GM23338 (cell line): ENCODE results near the gene OR13A1. TPM values are rescaled to one million over a fixed set of nuclear protein-coding genes. Genes with fewer than 3 reads are reported as not detected.

Experiments
- ATAC-seq: fragments of 200-7000 bp; cut with Tn5 transposase; 3 replicates; pipeline ENCODE4 v1.9.1; 2020
- DNase-seq: peaks from one replicate; pipeline ENCODE4 v3.0.0-alpha.2; 2015; ENCODE audit warnings: low spot score
- H2AFZ ChIP-seq: fragments of 200-600 bp; sonication (generic); 2 replicates; pipeline ENCODE4 v1.8.0; 2016; ENCODE audit warnings: antibody characterized with exemption, mild to moderate bottlenecking, moderate library complexity
- H3F3A ChIP-seq: fragments of 200-600 bp; sonication (generic); replicated peaks from 2 replicates; pipeline ENCODE4 v1.8.0; 2017; ENCODE audit warnings: antibody characterized with exemption, mixed run types, low read depth
- H3K27ac ChIP-seq: fragments of 200-600 bp; sonication (generic); 2 replicates; pipeline ENCODE4 v1.6.1; 2016; ENCODE audit warnings: low read depth
- H3K27me3 ChIP-seq: fragments of 200-600 bp; sonication (generic); 2 replicates; pipeline ENCODE4 v1.8.0; 2016; ENCODE audit warnings: mild to moderate bottlenecking, mixed run types, moderate library complexity; ENCODE audit not compliant: insufficient read depth
- H3K36me3 ChIP-seq: fragments of 200-600 bp; sonication (generic); 2 replicates; pipeline ENCODE4 v1.8.0; 2016; ENCODE audit warnings: mild to moderate bottlenecking; ENCODE audit not compliant: insufficient read depth
- H3K4me1 ChIP-seq: fragments of 200-600 bp; sonication (generic); 2 replicates; pipeline ENCODE4 v1.8.0; 2016; ENCODE audit warnings: mild to moderate bottlenecking, moderate library complexity; ENCODE audit not compliant: insufficient read depth
- H3K4me2 ChIP-seq: fragments of 200-600 bp; sonication (generic); 2 replicates; pipeline ENCODE4 v1.7.1; 2017; ENCODE audit warnings: mixed run types
- H3K4me3 ChIP-seq: fragments of 200-600 bp; sonication (generic); 2 replicates; pipeline ENCODE4 v1.6.1; 2016; ENCODE audit warnings: mixed run types
- H3K79me2 ChIP-seq: fragments of 200-600 bp; sonication (generic); replicated peaks from 2 replicates; pipeline ENCODE4 v1.8.0; 2017; ENCODE audit warnings: mild to moderate bottlenecking; ENCODE audit not compliant: insufficient read depth
- H3K9me2 ChIP-seq: fragments of 200-600 bp; sonication (generic); 2 replicates; pipeline ENCODE4 v1.8.0; 2017; ENCODE audit not compliant: insufficient read depth
- H4K20me1 ChIP-seq: fragments of 200-600 bp; sonication (generic); replicated peaks from 2 replicates; pipeline ENCODE4 v1.8.0; 2017; ENCODE audit warnings: mild to moderate bottlenecking; ENCODE audit not compliant: insufficient read depth
- H3K27ac Mint-ChIP-seq: 2 replicates; pipeline ENCODE4 v1.8.0; 2020; ENCODE audit warnings: inconsistent platforms, mild to moderate bottlenecking, moderate library complexity, mixed read lengths
- H3K27me3 Mint-ChIP-seq: 3 replicates; pipeline ENCODE4 v1.8.0; 2022; ENCODE audit warnings: low read depth, mild to moderate bottlenecking, moderate library complexity, mixed read lengths, inconsistent platforms; ENCODE audit not compliant: insufficient read depth, poor library complexity
- H3K36me3 Mint-ChIP-seq: 3 replicates; pipeline ENCODE4 v1.8.0; 2021; ENCODE audit warnings: low read depth, mild to moderate bottlenecking, inconsistent platforms, moderate library complexity, mixed read lengths
- H3K4me1 Mint-ChIP-seq: 3 replicates; pipeline ENCODE4 v1.8.0; 2020; ENCODE audit warnings: mild to moderate bottlenecking, inconsistent platforms, mixed read lengths
- H3K4me3 Mint-ChIP-seq: 3 replicates; pipeline ENCODE4 v1.8.0; 2021; ENCODE audit warnings: moderate library complexity, mild to moderate bottlenecking, inconsistent platforms, mixed read lengths
- H3K9me3 Mint-ChIP-seq: 3 replicates; pipeline ENCODE4 v1.8.0; 2020; ENCODE audit warnings: moderate library complexity, mild to moderate bottlenecking, inconsistent platforms, mixed read lengths
- CREB1 ChIP-seq: fragments of 250-450 bp; sonication (Bioruptor Pico); IDR thresholded peaks from 2 replicates; pipeline ENCODE4 v1.5.0; 2020; ENCODE audit warnings: low read depth, mild to moderate bottlenecking, moderate library complexity
- EZH2 ChIP-seq: fragments of 200-600 bp; sonication (generic); IDR thresholded peaks from one replicate; pipeline ENCODE4 v1.8.0; 2017; ENCODE audit warnings: antibody characterized with exemption, mild to moderate bottlenecking, low read depth; ENCODE audit not compliant: unreplicated experiment
- EZH2phosphoT487 ChIP-seq: fragments of 200-600 bp; sonication (generic); IDR thresholded peaks from one replicate; pipeline ENCODE4 v1.8.1; 2018; ENCODE audit warnings: antibody characterized with exemption; ENCODE audit not compliant: unreplicated experiment
- JUNB ChIP-seq: IDR thresholded peaks from one replicate; pipeline ENCODE4 v1.6.1; 2016; ENCODE audit warnings: antibody characterized with exemption; ENCODE audit not compliant: unreplicated experiment
- NANOG ChIP-seq: IDR thresholded peaks from 2 replicates; pipeline ENCODE4 v1.6.1; 2016; ENCODE audit warnings: antibody characterized with exemption, borderline replicate concordance
- POLR2AphosphoS5 ChIP-seq: IDR thresholded peaks from 2 replicates; pipeline ENCODE4 v1.6.1; 2016; ENCODE audit warnings: antibody characterized with exemption, low read depth
- STAT1 ChIP-seq: IDR thresholded peaks from one replicate; pipeline ENCODE4 v1.6.1; 2016; ENCODE audit warnings: antibody characterized with exemption; ENCODE audit not compliant: unreplicated experiment
- ZNF114 ChIP-seq: fragments of 250-450 bp; sonication (Bioruptor Pico); IDR thresholded peaks from 2 replicates; pipeline ENCODE4 v1.5.0; 2020; ENCODE audit warnings: mild to moderate bottlenecking, moderate library complexity
- ZNF331 ChIP-seq: fragments of 250-450 bp; sonication (Bioruptor Pico); IDR thresholded peaks from 2 replicates; pipeline ENCODE4 v1.5.0; 2020; ENCODE audit warnings: low read depth, mild to moderate bottlenecking, moderate library complexity
- polyA plus RNA-seq: library from polyadenylated mRNA; unstranded; fragments of >200 nt; fragmentation: Nextera tagmentation; extraction: Ambion mirVana; gene quantifications from 2 replicates; pipeline ENCODE4 v1.2.1, GENCODE V29; 2016
- total RNA-seq: library from RNA; depleted of rRNA; stranded (reverse); fragments of >200 nt; shearing (Covaris generic); gene quantifications from 2 replicates; pipeline ENCODE4 v1.2.3, GENCODE V29; 2014
- TF ChIP-seq, protein P1 (sequence below): IDR thresholded peaks from one replicate; pipeline ENCODE4 v1.6.1; 2018; ENCODE audit warnings: antibody characterized with exemption; ENCODE audit not compliant: unreplicated experiment
- TF ChIP-seq, protein P2 (sequence below): fragments of 250-450 bp; sonication (Bioruptor Pico); IDR thresholded peaks from 2 replicates; pipeline ENCODE4 v1.5.0; 2020; ENCODE audit warnings: mild to moderate bottlenecking, moderate library complexity
- TF ChIP-seq, protein P3 (sequence below), 2 experiments: fragments of 200-600 bp in 1 of 2; sonication (generic) in 1 of 2; conservative IDR thresholded peaks; 2 replicates each; pipeline versions ENCODE4 v1.5.1 to v1.6.1; 2016 to 2017; ENCODE audit warnings: antibody characterized with exemption in 2 of 2, low read depth in 2 of 2, mild to moderate bottlenecking in 2 of 2, moderate library complexity in 1 of 2
- TF ChIP-seq, protein P4 (sequence below): IDR thresholded peaks from 2 replicates; pipeline ENCODE4 v1.6.1; 2016; ENCODE audit warnings: antibody characterized with exemption

The OR13A1 gene
- total and polyA plus RNA-seq, 2 experiments from 2014 or later: 0.21 TPM; not detected in 1

DNA sequence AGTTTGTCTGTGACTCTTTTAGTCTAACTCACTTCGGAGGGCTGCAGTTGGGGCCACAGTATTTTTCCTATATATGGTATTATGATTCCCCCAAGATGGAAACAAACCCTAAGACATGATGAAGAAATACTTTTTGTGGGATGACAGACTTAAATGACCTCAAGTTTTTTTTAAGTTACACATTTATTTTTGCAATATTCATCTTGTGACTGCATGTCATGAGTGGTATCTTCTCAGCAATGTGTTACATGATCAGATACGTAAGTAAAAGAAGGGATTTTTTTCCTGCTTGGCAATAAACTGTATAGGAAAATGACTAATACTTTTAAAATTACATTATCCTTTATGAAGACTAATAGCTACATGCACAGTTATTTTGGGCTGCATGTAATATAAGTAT lies 57.8 kb downstream of the OR13A1 start:
- no peak overlapping the region for H2AFZ ChIP-seq
- no peaks in the 10 kb centered on the region for H3K4me1 ChIP-seq
- H3K9me2 ChIP-seq: no peaks in the 10 kb centered on the region
- H3K4me3 Mint-ChIP-seq: no peak overlapping the region
- DNase-seq: no peak
- no peak overlapping the region for H3K4me3 ChIP-seq
- H3K27ac ChIP-seq: no peak overlapping the region
- no peaks in the 10 kb centered on the region for H3K79me2 ChIP-seq
- no peaks in the 10 kb centered on the region for H3K36me3 ChIP-seq
- no peaks in the 10 kb centered on the region for H3F3A ChIP-seq
- no peak for ATAC-seq
- peaks cover 5% of the 10 kb centered on the region for H3K27me3 Mint-ChIP-seq
- H3K27ac Mint-ChIP-seq: no peak overlapping the region
- no peak for TF ChIP-seq JUNB
- no peak for TF ChIP-seq CREB1 (CRISPR knock-in tag)
- TF ChIP-seq EZH2: no peak
- no peak for TF ChIP-seq ZNF114 (CRISPR knock-in tag)
- TF ChIP-seq STAT1: no peak
- no peak for TF ChIP-seq EZH2phosphoT487
- no peak for TF ChIP-seq NANOG
- no peak for TF ChIP-seq ZNF331 (CRISPR knock-in tag)
- TF ChIP-seq, protein P1, sequence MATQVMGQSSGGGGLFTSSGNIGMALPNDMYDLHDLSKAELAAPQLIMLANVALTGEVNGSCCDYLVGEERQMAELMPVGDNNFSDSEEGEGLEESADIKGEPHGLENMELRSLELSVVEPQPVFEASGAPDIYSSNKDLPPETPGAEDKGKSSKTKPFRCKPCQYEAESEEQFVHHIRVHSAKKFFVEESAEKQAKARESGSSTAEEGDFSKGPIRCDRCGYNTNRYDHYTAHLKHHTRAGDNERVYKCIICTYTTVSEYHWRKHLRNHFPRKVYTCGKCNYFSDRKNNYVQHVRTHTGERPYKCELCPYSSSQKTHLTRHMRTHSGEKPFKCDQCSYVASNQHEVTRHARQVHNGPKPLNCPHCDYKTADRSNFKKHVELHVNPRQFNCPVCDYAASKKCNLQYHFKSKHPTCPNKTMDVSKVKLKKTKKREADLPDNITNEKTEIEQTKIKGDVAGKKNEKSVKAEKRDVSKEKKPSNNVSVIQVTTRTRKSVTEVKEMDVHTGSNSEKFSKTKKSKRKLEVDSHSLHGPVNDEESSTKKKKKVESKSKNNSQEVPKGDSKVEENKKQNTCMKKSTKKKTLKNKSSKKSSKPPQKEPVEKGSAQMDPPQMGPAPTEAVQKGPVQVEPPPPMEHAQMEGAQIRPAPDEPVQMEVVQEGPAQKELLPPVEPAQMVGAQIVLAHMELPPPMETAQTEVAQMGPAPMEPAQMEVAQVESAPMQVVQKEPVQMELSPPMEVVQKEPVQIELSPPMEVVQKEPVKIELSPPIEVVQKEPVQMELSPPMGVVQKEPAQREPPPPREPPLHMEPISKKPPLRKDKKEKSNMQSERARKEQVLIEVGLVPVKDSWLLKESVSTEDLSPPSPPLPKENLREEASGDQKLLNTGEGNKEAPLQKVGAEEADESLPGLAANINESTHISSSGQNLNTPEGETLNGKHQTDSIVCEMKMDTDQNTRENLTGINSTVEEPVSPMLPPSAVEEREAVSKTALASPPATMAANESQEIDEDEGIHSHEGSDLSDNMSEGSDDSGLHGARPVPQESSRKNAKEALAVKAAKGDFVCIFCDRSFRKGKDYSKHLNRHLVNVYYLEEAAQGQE: no peak
- TF ChIP-seq, protein P2, sequence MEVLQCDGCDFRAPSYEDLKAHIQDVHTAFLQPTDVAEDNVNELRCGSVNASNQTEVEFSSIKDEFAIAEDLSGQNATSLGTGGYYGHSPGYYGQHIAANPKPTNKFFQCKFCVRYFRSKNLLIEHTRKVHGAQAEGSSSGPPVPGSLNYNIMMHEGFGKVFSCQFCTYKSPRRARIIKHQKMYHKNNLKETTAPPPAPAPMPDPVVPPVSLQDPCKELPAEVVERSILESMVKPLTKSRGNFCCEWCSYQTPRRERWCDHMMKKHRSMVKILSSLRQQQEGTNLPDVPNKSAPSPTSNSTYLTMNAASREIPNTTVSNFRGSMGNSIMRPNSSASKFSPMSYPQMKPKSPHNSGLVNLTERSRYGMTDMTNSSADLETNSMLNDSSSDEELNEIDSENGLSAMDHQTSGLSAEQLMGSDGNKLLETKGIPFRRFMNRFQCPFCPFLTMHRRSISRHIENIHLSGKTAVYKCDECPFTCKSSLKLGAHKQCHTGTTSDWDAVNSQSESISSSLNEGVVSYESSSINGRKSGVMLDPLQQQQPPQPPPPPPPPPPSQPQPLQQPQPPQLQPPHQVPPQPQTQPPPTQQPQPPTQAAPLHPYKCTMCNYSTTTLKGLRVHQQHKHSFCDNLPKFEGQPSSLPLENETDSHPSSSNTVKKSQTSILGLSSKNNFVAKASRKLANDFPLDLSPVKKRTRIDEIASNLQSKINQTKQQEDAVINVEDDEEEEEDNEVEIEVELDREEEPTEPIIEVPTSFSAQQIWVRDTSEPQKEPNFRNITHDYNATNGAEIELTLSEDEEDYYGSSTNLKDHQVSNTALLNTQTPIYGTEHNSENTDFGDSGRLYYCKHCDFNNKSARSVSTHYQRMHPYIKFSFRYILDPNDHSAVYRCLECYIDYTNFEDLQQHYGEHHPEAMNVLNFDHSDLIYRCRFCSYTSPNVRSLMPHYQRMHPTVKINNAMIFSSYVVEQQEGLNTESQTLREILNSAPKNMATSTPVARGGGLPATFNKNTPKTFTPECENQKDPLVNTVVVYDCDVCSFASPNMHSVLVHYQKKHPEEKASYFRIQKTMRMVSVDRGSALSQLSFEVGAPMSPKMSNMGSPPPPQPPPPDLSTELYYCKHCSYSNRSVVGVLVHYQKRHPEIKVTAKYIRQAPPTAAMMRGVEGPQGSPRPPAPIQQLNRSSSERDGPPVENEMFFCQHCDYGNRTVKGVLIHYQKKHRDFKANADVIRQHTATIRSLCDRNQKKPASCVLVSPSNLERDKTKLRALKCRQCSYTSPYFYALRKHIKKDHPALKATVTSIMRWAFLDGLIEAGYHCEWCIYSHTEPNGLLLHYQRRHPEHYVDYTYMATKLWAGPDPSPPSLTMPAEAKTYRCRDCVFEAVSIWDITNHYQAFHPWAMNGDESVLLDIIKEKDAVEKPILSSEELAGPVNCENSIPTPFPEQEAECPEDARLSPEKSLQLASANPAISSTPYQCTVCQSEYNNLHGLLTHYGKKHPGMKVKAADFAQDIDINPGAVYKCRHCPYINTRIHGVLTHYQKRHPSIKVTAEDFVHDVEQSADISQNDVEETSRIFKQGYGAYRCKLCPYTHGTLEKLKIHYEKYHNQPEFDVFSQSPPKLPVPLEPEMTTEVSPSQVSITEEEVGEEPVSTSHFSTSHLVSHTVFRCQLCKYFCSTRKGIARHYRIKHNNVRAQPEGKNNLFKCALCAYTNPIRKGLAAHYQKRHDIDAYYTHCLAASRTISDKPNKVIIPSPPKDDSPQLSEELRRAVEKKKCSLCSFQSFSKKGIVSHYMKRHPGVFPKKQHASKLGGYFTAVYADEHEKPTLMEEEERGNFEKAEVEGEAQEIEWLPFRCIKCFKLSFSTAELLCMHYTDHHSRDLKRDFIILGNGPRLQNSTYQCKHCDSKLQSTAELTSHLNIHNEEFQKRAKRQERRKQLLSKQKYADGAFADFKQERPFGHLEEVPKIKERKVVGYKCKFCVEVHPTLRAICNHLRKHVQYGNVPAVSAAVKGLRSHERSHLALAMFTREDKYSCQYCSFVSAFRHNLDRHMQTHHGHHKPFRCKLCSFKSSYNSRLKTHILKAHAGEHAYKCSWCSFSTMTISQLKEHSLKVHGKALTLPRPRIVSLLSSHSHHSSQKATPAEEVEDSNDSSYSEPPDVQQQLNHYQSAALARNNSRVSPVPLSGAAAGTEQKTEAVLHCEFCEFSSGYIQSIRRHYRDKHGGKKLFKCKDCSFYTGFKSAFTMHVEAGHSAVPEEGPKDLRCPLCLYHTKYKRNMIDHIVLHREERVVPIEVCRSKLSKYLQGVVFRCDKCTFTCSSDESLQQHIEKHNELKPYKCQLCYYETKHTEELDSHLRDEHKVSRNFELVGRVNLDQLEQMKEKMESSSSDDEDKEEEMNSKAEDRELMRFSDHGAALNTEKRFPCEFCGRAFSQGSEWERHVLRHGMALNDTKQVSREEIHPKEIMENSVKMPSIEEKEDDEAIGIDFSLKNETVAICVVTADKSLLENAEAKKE (CRISPR knock-in tag): no peak
- no peak for TF ChIP-seq POLR2AphosphoS5
- TF ChIP-seq, protein P3, sequence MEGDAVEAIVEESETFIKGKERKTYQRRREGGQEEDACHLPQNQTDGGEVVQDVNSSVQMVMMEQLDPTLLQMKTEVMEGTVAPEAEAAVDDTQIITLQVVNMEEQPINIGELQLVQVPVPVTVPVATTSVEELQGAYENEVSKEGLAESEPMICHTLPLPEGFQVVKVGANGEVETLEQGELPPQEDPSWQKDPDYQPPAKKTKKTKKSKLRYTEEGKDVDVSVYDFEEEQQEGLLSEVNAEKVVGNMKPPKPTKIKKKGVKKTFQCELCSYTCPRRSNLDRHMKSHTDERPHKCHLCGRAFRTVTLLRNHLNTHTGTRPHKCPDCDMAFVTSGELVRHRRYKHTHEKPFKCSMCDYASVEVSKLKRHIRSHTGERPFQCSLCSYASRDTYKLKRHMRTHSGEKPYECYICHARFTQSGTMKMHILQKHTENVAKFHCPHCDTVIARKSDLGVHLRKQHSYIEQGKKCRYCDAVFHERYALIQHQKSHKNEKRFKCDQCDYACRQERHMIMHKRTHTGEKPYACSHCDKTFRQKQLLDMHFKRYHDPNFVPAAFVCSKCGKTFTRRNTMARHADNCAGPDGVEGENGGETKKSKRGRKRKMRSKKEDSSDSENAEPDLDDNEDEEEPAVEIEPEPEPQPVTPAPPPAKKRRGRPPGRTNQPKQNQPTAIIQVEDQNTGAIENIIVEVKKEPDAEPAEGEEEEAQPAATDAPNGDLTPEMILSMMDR (conservative IDR thresholded peaks at IDR 0.05; ENCODE audit: low read depth in 2 of 2): no peak
- TF ChIP-seq, protein P4, sequence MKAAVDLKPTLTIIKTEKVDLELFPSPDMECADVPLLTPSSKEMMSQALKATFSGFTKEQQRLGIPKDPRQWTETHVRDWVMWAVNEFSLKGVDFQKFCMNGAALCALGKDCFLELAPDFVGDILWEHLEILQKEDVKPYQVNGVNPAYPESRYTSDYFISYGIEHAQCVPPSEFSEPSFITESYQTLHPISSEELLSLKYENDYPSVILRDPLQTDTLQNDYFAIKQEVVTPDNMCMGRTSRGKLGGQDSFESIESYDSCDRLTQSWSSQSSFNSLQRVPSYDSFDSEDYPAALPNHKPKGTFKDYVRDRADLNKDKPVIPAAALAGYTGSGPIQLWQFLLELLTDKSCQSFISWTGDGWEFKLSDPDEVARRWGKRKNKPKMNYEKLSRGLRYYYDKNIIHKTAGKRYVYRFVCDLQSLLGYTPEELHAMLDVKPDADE: no peak
- H3K36me3 Mint-ChIP-seq: no peaks in the 10 kb centered on the region
- H3K9me3 Mint-ChIP-seq: peaks cover 12% of the 10 kb centered on the region; the same call in 1 of the 3 replicates
- H3K4me2 ChIP-seq: no peak overlapping the region
- H3K4me1 Mint-ChIP-seq: no peaks in the 10 kb centered on the region
- no peaks in the 10 kb centered on the region for H4K20me1 ChIP-seq
- H3K27me3 ChIP-seq: no peaks in the 10 kb centered on the region
